Mesenchymal stem cell (in vitro differentiated cells and primary cell): Measurements from ENCODE around the gene KCNK7.

Source experiments
- DNase-seq: peaks from one replicate; pipeline ENCODE4 v3.0.0-alpha.2; 2013
- H2AFZ ChIP-seq: one replicate; pipeline ENCODE4 v1.6.1; 2013; ENCODE audit warnings: low read depth, mild to moderate bottlenecking, control low read depth, inconsistent platforms, low read length, moderate library complexity
- H2AK5ac ChIP-seq: 2 replicates; pipeline ENCODE4 v1.6.1; 2013; ENCODE audit warnings: low read length, moderate library complexity, mild to moderate bottlenecking, inconsistent platforms; ENCODE audit not compliant: severe bottlenecking
- H2BK120ac ChIP-seq: one replicate; pipeline ENCODE4 v1.6.1; 2013; ENCODE audit warnings: low read depth, mild to moderate bottlenecking, inconsistent platforms, low read length, moderate library complexity
- H2BK12ac ChIP-seq, 2 experiments: one replicate each; pipeline ENCODE4 v1.6.1; 2013; ENCODE audit warnings: inconsistent platforms in 2 of 2, low read length in 2 of 2, mild to moderate bottlenecking in 2 of 2, moderate library complexity in 2 of 2, control low read depth in 1 of 2
- H2BK15ac ChIP-seq: one replicate; pipeline ENCODE4 v1.6.1; 2013; ENCODE audit warnings: mild to moderate bottlenecking, low read depth, inconsistent platforms; ENCODE audit not compliant: poor library complexity, severe bottlenecking
- H2BK5ac ChIP-seq: 2 replicates; pipeline ENCODE4 v1.6.1; 2013; ENCODE audit warnings: low read depth, mild to moderate bottlenecking, low read length, control low read depth, inconsistent platforms; ENCODE audit not compliant: poor library complexity, severe bottlenecking
- H3K14ac ChIP-seq, 2 experiments: one replicate each; pipeline ENCODE4 v1.6.1; 2013; ENCODE audit warnings: inconsistent platforms in 2 of 2, low read length in 2 of 2, control low read depth in 1 of 2, mild to moderate bottlenecking in 1 of 2, moderate library complexity in 1 of 2
- H3K18ac ChIP-seq, 2 experiments: one replicate each; pipeline ENCODE4 v1.6.1; 2013; ENCODE audit warnings: inconsistent platforms in 2 of 2, low read length in 2 of 2, control low read depth in 1 of 2, low read depth in 1 of 2, mild to moderate bottlenecking in 1 of 2
- H3K23ac ChIP-seq, 2 experiments: one replicate each; pipeline ENCODE4 v1.6.1; 2013; ENCODE audit warnings: inconsistent platforms in 2 of 2, low read length in 2 of 2, mild to moderate bottlenecking in 2 of 2, moderate library complexity in 2 of 2, control low read depth in 1 of 2
- H3K27ac ChIP-seq: 2 replicates; pipeline ENCODE4 v1.5.1; 2013; ENCODE audit warnings: mild to moderate bottlenecking, moderate library complexity, low read length, control low read depth, inconsistent platforms; ENCODE audit not compliant: poor library complexity, severe bottlenecking
- H3K27me3 ChIP-seq, 2 experiments: 2 replicates each; pipeline versions ENCODE4 v1.6.1 to v1.7.0; 2013; ENCODE audit warnings: low read length in 2 of 2, mild to moderate bottlenecking in 2 of 2, moderate library complexity in 2 of 2, control low read depth in 1 of 2, inconsistent platforms in 1 of 2; ENCODE audit not compliant: control insufficient read depth in 1 of 2, insufficient read depth in 1 of 2
- H3K36me3 ChIP-seq, 2 experiments: 2 replicates each; pipeline versions ENCODE4 v1.6.1 to v1.7.0; 2013; ENCODE audit warnings: low read length in 2 of 2, control low read depth in 1 of 2, inconsistent platforms in 1 of 2, low read depth in 1 of 2, mild to moderate bottlenecking in 1 of 2; ENCODE audit not compliant: insufficient read depth in 2 of 2, control insufficient read depth in 1 of 2
- H3K4ac ChIP-seq, 2 experiments: one replicate each; pipeline ENCODE4 v1.6.1; 2013; ENCODE audit warnings: inconsistent platforms in 2 of 2, low read length in 2 of 2, mild to moderate bottlenecking in 2 of 2, moderate library complexity in 2 of 2, control low read depth in 1 of 2, low read depth in 1 of 2
- H3K4me1 ChIP-seq: 2 replicates; pipeline ENCODE4 v1.6.1; 2013; ENCODE audit warnings: low read depth, low read length, control low read depth; ENCODE audit not compliant: control insufficient read depth, insufficient read depth
- H3K4me2 ChIP-seq: 2 replicates; pipeline ENCODE4 v1.6.1; 2013; ENCODE audit warnings: low read length, mild to moderate bottlenecking, inconsistent platforms; ENCODE audit not compliant: poor library complexity, severe bottlenecking
- H3K4me3 ChIP-seq, 2 experiments: 2 replicates each; pipeline versions ENCODE4 v1.5.1 to v1.7.0; 2013; ENCODE audit warnings: low read length in 2 of 2, mild to moderate bottlenecking in 2 of 2, control low read depth in 1 of 2, low read depth in 1 of 2; ENCODE audit not compliant: insufficient read depth in 1 of 2
- H3K79me1 ChIP-seq: replicated peaks from 2 replicates; pipeline ENCODE4 v1.6.1; 2013; ENCODE audit warnings: mild to moderate bottlenecking, control low read depth, low read length, inconsistent platforms; ENCODE audit not compliant: poor library complexity, severe bottlenecking
- H3K9ac ChIP-seq: 2 replicates; pipeline ENCODE4 v1.7.0; 2013; ENCODE audit warnings: mild to moderate bottlenecking, low read length, moderate library complexity
- H3K9me3 ChIP-seq: 2 replicates; pipeline ENCODE4 v1.7.0; 2013; ENCODE audit warnings: mild to moderate bottlenecking, low read length; ENCODE audit not compliant: control insufficient read depth
- H4K8ac ChIP-seq: one replicate; pipeline ENCODE4 v1.6.1; 2013; ENCODE audit warnings: inconsistent platforms, mild to moderate bottlenecking, low read length, moderate library complexity
- H4K91ac ChIP-seq: one replicate; pipeline ENCODE4 v1.6.1; 2013; ENCODE audit warnings: mild to moderate bottlenecking, low read length, inconsistent platforms
- WGBS: methylation state at CpG from one replicate; pipeline ENCODE4 v1.1.7; 2013; ENCODE audit warnings: mixed read lengths; 5-methylcytosine and 5-hydroxymethylcytosine counted together

KCNK7 gene

DNA sequence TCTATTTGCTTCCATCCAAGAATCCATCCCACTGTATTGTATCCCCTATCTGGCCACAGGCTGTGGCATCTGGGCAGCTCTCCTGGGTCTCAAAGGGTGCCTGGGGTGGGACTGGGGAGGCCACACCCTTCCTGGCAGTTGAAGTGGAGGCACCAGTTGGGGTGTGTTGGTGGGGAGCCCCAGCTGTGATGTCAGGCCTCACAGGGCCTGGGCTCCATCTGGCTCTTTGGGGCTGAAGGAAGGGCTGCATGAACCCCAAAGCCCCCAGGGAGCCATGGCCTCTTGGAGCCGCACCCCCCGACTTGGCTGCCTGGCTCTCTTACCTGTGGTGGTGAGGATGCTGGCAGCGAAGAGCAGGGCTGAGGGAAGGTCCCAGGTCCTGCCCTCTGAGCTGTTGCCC lies 469 bp downstream of the KCNK7 start:
- Histone ChIP-seq H4K8ac (peak overlapping the region; percentile 24), H3K27me3 (no peaks in the 10 kb centered on the region), H3K79me1 (peaks cover 4% of the 10 kb centered on the region), H3K4me2 (no peak overlapping the region), H4K91ac (no peak overlapping the region), H3K4ac (no peak overlapping the region), H3K9ac (peak overlapping the region; percentile 26), H2AK5ac (no peak overlapping the region), H2BK120ac (no peak overlapping the region), H3K14ac (no peak overlapping the region), H2BK15ac (no peak overlapping the region), H3K27ac (no peak overlapping the region), H3K36me3 (peaks cover 47 to 59% of the 10 kb centered on the region in 2 experiments), H3K23ac (no peak overlapping the region), H3K18ac (no peak overlapping the region), H3K9me3 (no peaks in the 10 kb centered on the region), H2BK12ac (no peak overlapping the region), H3K4me3 (no peak overlapping the region), H2AFZ (no peak overlapping the region), H3K4me1 (peaks cover 25% of the 10 kb centered on the region), H2BK5ac (no peak overlapping the region)
- no peak for DNase-seq
- 92% methylated on average over 3 of the region's 3 CpGs for WGBS

DNA sequence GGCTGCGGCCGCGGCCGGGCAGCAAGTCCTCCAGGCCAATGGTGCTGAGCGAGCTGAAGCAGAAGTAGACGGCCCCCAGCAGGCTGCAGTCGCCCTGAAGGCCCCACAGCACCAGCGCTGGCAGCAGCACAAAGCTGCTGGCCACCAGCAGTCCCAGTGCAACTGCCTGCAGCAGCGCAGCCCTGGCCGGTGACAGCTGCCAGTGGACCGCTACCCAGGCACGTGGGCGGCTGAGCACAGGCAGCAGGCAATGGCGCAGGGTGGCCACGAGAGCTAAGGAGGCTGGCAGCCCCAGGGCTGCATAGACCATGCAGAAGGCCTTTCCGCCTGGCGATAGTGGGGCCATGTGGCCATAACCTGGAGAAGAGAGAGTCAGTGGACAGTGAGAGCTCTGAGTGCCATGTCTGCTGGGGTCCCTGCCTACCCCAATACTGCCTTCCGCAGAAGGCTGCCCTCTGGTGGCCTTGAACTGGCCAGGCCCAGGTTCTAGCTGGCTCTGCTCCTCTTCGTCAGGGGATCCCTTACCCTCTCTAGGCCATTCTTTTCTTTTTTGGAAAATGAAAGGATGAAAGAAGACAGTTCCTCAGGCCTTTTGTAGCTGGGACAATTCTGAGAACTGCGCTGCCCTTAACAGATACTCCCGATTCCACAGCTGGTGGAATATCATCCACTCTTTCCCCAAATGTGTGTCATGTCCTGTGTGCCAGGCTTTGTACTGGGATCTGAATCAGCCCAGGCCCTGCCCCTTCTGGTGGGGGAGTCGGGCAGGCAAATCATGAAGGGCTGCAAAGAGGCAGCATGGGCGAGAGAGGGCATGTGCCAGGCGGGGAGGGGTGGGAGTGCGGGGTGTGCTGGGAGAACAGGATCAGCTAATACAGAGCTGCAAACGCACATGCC lies 1.8 kb downstream of the KCNK7 start:
- H3K36me3 ChIP-seq, result peaks cover 43 to 55% of the 10 kb centered on the region in 2 experiments
- peak overlapping the region; percentile 30 to 67 for H3K18ac ChIP-seq
- H4K8ac ChIP-seq, result peak overlapping the region; percentile 72
- H3K9me3 ChIP-seq, result no peaks in the 10 kb centered on the region
- H3K79me1 ChIP-seq, result peaks cover 9% of the 10 kb centered on the region
- no peaks in the 10 kb centered on the region for H3K27me3 ChIP-seq
- H4K91ac ChIP-seq, result no peak overlapping the region
- H3K4me2 ChIP-seq, result no peak overlapping the region
- no peak overlapping the region for H3K27ac ChIP-seq
- H3K23ac ChIP-seq, result no peak overlapping the region
- H3K14ac ChIP-seq, result no peak overlapping the region
- peak; percentile 57 for DNase-seq
- H2BK15ac ChIP-seq, result no peak overlapping the region
- peak overlapping the region in 1 of 2 experiments; percentile 82 for H3K4ac ChIP-seq
- WGBS, result 89% methylated on average over 26 of the region's 26 CpGs
- H3K9ac ChIP-seq, result no peak overlapping the region
- no peak overlapping the region for H2AFZ ChIP-seq
- no peak overlapping the region for H2AK5ac ChIP-seq
- no peak overlapping the region for H2BK120ac ChIP-seq
- no peak overlapping the region for H2BK5ac ChIP-seq
- H3K4me3 ChIP-seq, result peak overlapping the region in 1 of 2 experiments; percentile 9
- peaks cover 33% of the 10 kb centered on the region for H3K4me1 ChIP-seq
- no peak overlapping the region for H2BK12ac ChIP-seq

- peaks cover 35 to 53% of the 10 kb centered on the region in 2 experiments for H3K36me3 ChIP-seq
- H3K23ac ChIP-seq, result no peak overlapping the region
- no peak overlapping the region for H2BK15ac ChIP-seq
- H2BK120ac ChIP-seq, result no peak overlapping the region
- no peak overlapping the region for H4K91ac ChIP-seq
- H3K9me3 ChIP-seq, result no peaks in the 10 kb centered on the region
- no peak overlapping the region for H3K14ac ChIP-seq
- no peak overlapping the region for H3K4me2 ChIP-seq
- no peak for DNase-seq
- H2BK12ac ChIP-seq, result no peak overlapping the region
- no peak overlapping the region for H3K27ac ChIP-seq
- peaks cover 40% of the 10 kb centered on the region for H3K4me1 ChIP-seq
- H3K4me3 ChIP-seq, result peak overlapping the region in 1 of 2 experiments; percentile 9
- H2AFZ ChIP-seq, result no peak overlapping the region
- no peak overlapping the region for H2BK5ac ChIP-seq
- no peak overlapping the region for H3K9ac ChIP-seq
- H3K79me1 ChIP-seq, result peaks cover 13% of the 10 kb centered on the region
- WGBS, result 84% methylated on average over 21 of the region's 22 CpGs
- H3K4ac ChIP-seq, result peak overlapping the region in 1 of 2 experiments; percentile 68
- H4K8ac ChIP-seq, result no peak overlapping the region
- H3K27me3 ChIP-seq, result no peaks in the 10 kb centered on the region
- peak overlapping the region; percentile 15 for H2AK5ac ChIP-seq
- no peak overlapping the region for H3K18ac ChIP-seq
Observed at GRCh38 chr11:65592858-65593517, 2.6 kb downstream of the KCNK7 start.
